NB4 (cell line): ENCODE data around the gene GOLM1.

Source experiments
- DNase-seq: peaks from one replicate; pipeline ENCODE4 v3.0.0; 2010; ENCODE audit warnings: low read depth
- H3K4me3 ChIP-seq: one replicate; pipeline ENCODE4 v1.5.1; 2011; ENCODE audit warnings: mild to moderate bottlenecking, low read depth, low read length, moderate library complexity
- MYC ChIP-seq: IDR thresholded peaks from 2 replicates; pipeline ENCODE4 v1.6.1; 2011; ENCODE audit warnings: low read depth, low read length
- POLR2A ChIP-seq: IDR thresholded peaks from 2 replicates; pipeline ENCODE4 v1.6.1; 2011; ENCODE audit warnings: mild to moderate bottlenecking; ENCODE audit not compliant: insufficient read length; ENCODE audit errors: extremely low read depth
- TF ChIP-seq, protein P1 (sequence below): IDR thresholded peaks from one replicate; pipeline ENCODE4 v1.5.1; 2012; ENCODE audit warnings: low read depth, low read length
- TF ChIP-seq, protein P2 (sequence below): IDR thresholded peaks from 2 replicates; pipeline ENCODE4 v1.6.1; 2011; ENCODE audit warnings: low read depth, low read length

The GOLM1 gene

DNA sequence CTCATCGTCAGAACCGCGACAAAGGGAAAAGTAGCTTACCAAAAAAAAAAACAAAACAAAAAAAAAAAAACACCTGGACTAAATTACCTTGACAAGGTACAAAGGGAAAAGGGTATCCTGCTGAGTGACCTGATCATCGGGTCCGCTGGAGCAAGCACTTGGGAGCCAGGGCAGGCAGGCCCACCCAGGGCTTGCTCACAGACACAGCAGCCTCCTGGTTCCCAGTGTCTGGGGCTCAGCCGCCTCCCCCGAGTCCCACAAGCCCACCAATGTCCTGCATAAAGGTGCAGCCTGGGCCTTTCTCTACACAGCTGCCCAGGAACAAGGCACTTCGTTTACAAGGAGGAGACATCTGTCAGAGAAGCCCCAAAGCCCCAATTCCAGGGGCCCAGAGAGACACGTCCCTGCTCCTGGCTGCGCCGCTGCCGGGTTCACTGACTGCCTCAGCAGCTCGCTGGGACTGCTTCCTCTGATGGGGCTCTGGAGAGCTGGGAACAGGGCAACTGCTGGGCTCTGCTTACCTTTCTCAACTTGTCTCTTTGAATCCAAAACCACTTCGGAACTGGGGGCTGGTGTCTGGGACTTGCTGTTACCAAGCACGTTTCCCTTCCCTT is 63.4 kb downstream of the GOLM1 start:
- DNase-seq, result no peak
- H3K4me3 ChIP-seq, result no peak overlapping the region
- TF ChIP-seq POLR2A, result no peak
- TF ChIP-seq, protein P1, sequence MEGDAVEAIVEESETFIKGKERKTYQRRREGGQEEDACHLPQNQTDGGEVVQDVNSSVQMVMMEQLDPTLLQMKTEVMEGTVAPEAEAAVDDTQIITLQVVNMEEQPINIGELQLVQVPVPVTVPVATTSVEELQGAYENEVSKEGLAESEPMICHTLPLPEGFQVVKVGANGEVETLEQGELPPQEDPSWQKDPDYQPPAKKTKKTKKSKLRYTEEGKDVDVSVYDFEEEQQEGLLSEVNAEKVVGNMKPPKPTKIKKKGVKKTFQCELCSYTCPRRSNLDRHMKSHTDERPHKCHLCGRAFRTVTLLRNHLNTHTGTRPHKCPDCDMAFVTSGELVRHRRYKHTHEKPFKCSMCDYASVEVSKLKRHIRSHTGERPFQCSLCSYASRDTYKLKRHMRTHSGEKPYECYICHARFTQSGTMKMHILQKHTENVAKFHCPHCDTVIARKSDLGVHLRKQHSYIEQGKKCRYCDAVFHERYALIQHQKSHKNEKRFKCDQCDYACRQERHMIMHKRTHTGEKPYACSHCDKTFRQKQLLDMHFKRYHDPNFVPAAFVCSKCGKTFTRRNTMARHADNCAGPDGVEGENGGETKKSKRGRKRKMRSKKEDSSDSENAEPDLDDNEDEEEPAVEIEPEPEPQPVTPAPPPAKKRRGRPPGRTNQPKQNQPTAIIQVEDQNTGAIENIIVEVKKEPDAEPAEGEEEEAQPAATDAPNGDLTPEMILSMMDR, result no peak

DNA sequence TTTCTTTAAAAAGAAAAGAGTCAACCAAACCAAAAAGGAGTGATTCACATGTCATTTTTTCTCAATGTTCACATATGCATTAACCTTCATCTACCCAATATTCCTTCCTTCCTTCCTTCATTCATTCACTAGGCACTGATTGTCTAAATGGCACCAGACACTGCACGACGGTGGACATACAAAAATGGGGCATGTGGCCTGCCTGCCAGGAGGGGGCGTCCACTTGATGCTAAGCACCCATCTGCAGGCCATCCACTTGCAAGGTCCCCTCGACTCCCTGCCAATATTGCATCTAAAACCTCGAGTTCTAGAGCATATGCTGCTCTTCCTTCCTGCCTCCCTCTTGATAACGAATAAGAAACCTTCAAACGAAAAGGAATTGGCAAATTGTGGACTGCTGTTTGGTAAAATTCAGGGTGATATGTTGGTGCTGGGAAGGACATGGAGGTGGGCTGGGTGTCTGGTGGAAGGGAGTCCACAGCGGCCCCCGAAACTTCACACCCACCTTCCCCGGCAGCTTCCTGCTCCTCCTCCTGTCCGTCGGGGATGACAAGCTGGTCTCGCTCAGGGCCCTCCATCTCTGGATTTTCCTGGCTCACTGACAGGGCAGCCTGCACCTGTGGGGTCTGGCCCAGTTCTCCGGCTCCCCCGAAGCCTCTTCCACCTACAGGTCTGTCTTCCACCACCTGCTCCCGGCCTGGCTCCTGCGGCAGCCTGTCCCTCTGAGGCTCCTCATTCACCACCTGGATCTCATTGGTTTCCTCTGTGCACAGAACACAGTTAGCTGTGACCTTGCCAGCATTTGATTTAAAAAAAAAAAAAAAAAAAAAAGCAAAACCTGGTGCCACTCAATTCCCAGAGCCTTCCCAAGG is 64.3 kb downstream of the GOLM1 start:
- TF ChIP-seq, protein P2, sequence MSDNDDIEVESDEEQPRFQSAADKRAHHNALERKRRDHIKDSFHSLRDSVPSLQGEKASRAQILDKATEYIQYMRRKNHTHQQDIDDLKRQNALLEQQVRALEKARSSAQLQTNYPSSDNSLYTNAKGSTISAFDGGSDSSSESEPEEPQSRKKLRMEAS, result peak; percentile 52; the same call in 1 of the 2 replicates
- TF ChIP-seq POLR2A, result no peak
- TF ChIP-seq, protein P1, result peak; percentile 76
- 0 out of 2 replicates have a peak, but pooled peaks have one; percentile 29 for TF ChIP-seq MYC
- peak; percentile 79 for DNase-seq
- no peak overlapping the region for H3K4me3 ChIP-seq

DNA sequence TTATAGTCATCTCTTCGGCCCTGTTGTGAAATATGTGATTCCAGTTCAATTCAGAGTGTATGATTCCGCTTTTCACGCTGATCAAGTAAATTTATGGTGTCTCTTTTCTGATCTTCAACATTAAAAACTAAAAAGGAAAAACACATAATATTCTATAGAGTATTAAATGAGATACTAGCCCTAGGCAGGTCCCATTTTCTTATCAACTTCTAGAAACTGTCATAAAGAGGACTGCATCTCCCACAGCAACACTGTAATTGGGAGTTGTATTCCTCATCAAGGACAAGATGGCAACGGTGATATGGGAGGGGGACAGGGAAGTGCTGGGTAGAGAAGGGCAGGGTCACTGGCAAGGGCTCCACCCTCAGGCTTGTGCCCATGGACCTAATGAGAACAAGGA is 71.6 kb downstream of the GOLM1 start:
- no peak for DNase-seq
- no peak overlapping the region for H3K4me3 ChIP-seq
- TF ChIP-seq POLR2A (no peak), MYC (no peak)
- TF ChIP-seq, protein P2, result no peak
- TF ChIP-seq, protein P1, result no peak

DNA sequence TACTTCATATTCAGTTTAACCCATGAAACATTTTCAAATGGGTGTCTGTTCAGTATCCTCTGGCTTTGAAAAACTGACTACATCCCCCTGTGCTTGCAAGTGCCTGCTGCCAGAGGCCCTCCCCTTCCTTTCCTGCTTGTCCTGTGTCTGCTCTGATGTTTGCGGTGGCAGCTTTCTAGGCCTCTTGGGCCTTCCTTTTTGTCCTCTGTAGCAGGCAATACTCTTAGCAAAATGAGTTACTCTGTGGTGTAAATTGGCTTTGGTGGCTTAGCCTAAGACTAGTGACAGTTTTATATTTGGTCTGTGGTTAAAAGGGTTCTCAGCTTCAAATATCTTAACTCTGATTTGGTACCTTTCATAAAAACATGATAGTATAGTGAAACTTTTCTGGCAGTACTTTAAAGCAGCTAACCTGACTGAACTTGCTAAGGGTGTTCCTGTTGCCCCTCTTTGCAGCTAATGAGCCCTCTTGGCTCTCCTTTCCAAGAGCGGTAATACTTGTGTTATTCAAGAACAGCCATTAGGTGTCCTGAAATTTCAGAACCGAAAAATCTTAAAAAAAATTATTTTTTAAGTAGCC is 76.6 kb downstream of the GOLM1 start:
- H3K4me3 ChIP-seq, result no peak overlapping the region
- DNase-seq, result no peak
- no peak for TF ChIP-seq MYC

DNA sequence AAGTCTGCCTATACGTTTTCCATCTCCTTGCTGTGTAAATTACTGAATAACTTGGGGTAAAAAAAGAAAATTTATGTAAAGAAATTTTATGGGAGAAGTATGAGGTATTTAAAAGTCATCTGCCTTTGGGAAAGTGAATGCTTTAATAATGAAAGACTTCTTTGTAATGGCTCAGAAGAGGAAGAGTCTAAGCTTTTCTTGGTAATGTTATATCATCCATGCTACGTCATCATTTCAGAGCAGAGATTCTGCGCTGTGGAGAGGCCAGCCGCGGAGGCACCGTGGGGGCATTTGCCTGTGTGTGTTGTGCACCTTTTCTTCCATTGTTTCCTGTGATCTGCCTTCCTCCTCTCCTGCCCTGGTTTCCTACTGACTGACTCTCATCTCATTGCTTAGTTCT is 78.2 kb downstream of the GOLM1 start:
- no peak for DNase-seq
- TF ChIP-seq, protein P2, result no peak
- no peak for TF ChIP-seq MYC
- TF ChIP-seq POLR2A, result no peak
- TF ChIP-seq, protein P1, result no peak
- H3K4me3 ChIP-seq, result no peak overlapping the region

DNA sequence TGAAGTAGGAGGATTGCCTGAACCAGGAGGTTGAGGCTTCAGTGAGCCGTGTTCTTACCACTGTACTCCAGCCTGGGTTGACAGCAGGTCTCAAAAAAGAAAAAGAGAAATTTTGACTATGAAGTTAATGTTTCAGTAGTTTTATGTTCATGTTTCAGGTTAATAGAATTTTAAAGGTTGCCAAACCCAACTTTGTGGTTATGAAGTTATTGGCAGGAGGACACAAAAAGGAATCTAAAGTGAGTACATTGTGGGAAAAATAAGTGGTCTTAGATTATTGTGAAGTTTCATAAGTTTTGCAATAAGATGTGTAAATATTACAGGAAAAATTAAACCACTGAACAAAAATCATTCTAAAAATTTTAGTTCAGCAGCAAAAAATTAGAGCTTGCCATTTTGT is 78.6 kb downstream of the GOLM1 start:
- DNase-seq, result no peak
- H3K4me3 ChIP-seq, result no peak overlapping the region
- TF ChIP-seq, protein P2, result no peak
- TF ChIP-seq, protein P1, result no peak
- no peak for TF ChIP-seq POLR2A
- TF ChIP-seq MYC, result no peak
